Sigmoid colon (tissue), 4 donors: ENCODE data around the gene FOXN1.

Source experiments
- CTCF ChIP-seq, 4 experiments: fragments of 450-650 bp in 3 of 4; fragments of 200-600 bp in 1 of 4; IDR thresholded peaks; one replicate each; pipeline ENCODE4 v1.5.1; 2016 to 2019; ENCODE audit warnings: antibody characterized with exemption in 4 of 4, mild to moderate bottlenecking in 3 of 4, moderate library complexity in 2 of 4
- POLR2A ChIP-seq, 2 donors: fragments of 450-650 bp; IDR thresholded peaks; one replicate each; pipeline ENCODE4 v1.6.1; 2016; ENCODE audit warnings: antibody characterized with exemption in 2 of 2, mild to moderate bottlenecking in 2 of 2, moderate library complexity in 2 of 2
- POLR2AphosphoS5 ChIP-seq, 4 donors: sonication (generic); formaldehyde crosslinking; IDR thresholded peaks; one replicate each; pipeline ENCODE4 v1.6.1; 2017; ENCODE audit warnings: antibody characterized with exemption in 4 of 4

GRCh38 chr17:28520687-28521086 lies 14.5 kb downstream of the FOXN1 start:
- no peak for TF ChIP-seq POLR2A (IDR thresholded peaks at IDR 0.05)
- no peak for TF ChIP-seq CTCF (IDR thresholded peaks at IDR 0.05)
- TF ChIP-seq POLR2AphosphoS5 (IDR thresholded peaks at IDR 0.05), result no peak
